GM12873 (cell line): ENCODE measurements around the gene CFAP92.

Experiments
- TF ChIP-seq, protein P1 (sequence below): IDR thresholded peaks from 2 replicates; pipeline ENCODE4 v1.5.1; 2012; ENCODE audit warnings: low read depth, mild to moderate bottlenecking, moderate library complexity, low read length, control low read depth; ENCODE audit not compliant: insufficient read depth; ENCODE audit errors: missing control alignments

The CFAP92 gene

GRCh38 chr3:128993461-128994172 lies at the start of gene CFAP92:
CFAP92 (minus strand) TSS chr3:128994076; CDS start chr3:128993304, 772 bp downstream.
- TF ChIP-seq, protein P1, sequence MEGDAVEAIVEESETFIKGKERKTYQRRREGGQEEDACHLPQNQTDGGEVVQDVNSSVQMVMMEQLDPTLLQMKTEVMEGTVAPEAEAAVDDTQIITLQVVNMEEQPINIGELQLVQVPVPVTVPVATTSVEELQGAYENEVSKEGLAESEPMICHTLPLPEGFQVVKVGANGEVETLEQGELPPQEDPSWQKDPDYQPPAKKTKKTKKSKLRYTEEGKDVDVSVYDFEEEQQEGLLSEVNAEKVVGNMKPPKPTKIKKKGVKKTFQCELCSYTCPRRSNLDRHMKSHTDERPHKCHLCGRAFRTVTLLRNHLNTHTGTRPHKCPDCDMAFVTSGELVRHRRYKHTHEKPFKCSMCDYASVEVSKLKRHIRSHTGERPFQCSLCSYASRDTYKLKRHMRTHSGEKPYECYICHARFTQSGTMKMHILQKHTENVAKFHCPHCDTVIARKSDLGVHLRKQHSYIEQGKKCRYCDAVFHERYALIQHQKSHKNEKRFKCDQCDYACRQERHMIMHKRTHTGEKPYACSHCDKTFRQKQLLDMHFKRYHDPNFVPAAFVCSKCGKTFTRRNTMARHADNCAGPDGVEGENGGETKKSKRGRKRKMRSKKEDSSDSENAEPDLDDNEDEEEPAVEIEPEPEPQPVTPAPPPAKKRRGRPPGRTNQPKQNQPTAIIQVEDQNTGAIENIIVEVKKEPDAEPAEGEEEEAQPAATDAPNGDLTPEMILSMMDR = no peak

- TF ChIP-seq, protein P1 = no peak
Measured at GRCh38 chr3:129040579-129041300, 46.9 kb upstream of the CFAP92 start.

DNA sequence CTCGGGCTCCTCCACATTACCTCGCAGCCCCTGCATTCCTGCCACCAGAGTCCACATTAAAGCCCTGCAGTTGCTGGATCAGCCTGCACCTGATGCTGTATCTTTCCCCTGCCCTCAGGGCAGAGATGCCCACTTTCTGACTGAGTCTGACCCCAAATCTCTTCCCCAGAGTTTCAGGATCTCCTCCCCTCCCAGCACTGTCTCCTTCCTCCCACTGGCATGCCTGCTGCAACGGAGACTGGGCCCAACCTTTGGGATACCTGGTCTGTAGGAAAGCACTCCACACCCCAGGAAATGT lies 46.1 kb upstream of the CFAP92 start:
- TF ChIP-seq, protein P1 = no peak

DNA sequence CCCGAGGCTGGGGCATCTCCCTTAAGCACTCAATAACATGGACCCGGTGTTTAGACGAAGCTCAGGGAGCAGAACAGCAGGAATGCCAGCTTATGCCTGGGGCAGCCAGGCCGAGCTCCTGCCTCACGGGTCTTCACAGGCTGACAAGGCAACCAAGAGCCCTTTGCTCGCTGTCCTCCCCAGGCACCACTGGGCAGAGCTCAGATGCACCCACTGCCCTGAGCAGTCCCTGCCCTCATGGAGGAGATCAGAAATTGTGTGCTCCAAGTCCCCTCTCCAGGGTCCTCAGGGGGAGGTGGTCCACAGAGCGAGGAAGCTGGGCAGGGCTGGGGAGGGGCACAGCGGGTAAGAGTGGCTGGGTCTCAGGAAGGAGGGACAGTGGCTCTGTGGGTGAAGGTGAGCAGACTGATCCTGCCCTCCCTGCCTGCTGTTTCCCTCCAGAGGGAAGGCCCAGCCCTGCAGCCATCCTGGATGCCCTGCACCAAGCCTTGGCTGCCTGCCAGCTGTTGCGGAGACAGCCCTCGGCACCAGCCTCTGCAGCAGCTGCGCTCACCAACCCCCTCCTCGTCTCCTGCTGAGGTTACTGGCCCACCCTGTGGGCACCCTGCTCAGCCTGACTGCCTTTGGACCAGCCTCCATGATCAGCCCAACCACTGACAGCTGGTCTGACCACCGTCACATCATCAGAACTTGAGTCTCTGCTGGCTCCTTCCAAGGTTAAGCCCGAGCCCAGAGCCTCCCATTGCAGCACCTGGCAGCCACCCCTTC lies 45.6 kb upstream of the CFAP92 start:
- TF ChIP-seq, protein P1 = no peak

DNA sequence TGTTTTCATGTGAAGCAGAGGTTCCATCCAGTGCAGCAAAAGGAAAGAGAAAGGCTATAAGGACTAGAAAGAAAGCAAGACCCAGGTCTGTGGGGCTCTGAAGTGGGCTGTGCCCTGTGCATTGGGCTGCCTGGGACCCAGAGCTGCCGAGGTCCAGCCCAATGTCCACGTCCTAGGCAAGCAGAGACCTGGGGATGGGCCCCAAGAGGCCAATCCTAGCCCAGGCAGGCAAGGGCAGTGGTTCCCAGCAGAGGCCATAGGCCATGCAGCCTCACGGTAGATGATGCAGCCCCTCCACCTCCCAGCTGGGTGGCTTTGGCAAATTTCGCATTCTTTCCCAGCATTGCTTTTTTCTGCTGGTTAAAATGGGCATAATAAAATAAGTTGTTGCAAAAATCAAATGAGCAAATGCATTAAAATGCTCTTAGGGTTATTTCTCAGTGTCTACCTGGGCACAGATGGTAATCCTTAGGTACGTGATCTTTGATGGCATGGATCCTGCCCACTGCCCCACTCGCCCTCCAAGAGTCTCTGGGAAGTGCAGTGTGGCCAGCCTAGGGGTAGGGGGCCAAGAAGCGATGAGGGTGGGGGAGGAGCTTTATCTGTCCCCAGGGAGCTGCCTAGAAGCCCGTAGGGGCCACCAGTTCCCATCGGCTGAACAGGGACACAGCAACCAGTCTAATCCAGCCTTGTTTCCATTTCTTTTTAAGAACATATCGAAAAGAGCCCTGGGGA lies 44.4 kb upstream of the CFAP92 start:
- TF ChIP-seq, protein P1 = no peak

DNA sequence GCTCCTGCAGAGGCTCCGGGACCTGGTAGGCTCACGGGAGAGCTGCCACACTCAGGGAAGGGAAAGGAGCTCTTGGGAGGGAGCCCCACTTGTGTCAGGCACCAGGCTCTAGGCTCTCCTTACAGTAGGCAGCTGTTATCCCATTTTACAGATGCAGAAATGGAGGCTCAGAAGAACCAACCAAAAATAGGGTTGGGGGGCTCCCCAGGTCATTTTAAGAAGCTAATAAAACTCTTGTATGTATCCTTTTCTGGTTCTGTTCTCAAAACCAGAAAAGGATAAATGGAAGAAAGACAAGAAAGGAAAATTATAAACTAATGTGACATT lies 43.2 kb upstream of the CFAP92 start:
- TF ChIP-seq, protein P1 = no peak
